NCI-H524 (cell line): Measurements from ENCODE around the gene DISP2.

Experiments
- DNase-seq, 2 experiments: peaks; one replicate each; lab custom pipeline; 2025; lab: John Stamatoyannopoulos, UW

Gene DISP2

GRCh38 chr15:40421246-40422157 is 63.5 kb downstream of the DISP2 start:
- peak; percentile 66 to 75 for DNase-seq

DNA sequence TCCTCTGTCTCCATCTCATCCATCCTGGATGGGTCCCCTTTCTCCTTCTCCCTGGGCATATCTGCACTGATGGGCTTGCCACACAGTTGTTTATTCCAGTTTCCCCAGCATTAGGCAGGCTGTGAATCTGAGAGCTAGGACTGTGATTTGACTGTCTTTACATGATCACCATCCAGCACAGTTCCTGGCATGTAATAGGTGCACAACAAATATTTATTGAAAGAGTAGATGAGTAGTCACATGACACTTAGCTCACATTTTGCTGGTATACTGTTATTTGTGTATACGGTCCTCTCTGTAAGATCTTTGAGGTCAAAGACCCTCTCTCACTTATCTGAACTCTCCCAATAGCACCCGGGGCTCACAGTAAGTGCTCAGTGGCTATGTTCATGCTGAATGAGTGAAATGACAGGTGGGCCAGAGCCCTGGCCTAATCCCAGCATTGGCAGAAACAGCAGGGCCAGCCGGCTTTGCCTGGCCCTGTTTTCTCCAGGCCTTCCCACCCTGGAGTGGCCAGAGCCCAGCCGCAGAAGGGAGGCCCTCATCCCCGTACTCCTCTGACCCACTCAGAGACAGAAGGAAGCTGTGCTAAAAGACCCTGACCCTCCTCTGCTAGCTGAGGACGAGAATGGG is 66.6 kb downstream of the DISP2 start:
- DNase-seq = peak in 1 of 2 experiments; percentile 46

- DNase-seq = no peak
Measured at GRCh38 chr15:40425681-40426080, 67.7 kb downstream of the DISP2 start.

DNA sequence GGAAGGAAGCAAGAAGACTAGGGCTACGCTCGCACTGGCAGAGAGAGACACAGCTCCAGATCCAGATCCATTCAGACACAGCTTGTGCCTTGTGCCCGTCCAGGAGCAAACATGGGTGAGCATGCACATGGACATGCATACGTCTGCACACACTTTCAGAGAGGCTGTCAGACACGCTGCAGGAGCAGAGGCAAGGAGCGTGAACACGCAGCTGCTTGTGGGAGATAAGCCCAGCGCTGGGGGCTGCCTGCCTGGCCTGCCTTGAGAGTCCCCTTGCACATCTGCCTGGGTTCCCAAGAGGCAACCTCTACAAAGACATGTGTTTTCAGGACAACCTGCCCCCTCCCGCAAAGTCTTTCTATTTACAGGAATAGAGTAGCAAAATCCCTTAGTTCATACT is 69.2 kb downstream of the DISP2 start:
- DNase-seq = no peak

DNA sequence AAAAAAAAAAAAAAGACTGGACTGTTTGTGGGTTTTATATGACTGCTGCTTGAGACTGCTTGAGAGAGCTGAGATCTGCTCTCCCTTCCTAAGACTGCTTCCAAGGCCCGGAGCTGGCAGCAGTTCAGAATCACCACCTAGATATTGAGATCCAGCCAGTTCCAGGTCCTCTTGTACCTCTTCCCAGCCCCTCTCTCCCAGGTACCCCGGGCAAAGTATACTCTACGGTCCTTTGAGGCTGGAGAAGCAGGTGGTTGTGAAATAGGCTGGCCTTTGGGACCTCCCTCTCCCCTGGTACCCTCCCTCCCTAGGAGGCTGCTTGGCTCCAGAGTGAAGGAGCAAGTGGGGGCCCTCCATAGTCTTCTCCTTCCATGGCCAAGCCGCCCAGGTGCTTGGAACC is 70.2 kb downstream of the DISP2 start:
- no peak for DNase-seq
